ENCODE data around the gene DTX3. TPM values are rescaled to one million over a fixed set of nuclear protein-coding genes. Genes with fewer than 3 reads are reported as not detected.
"Not testable (repeated sequence)": the region's sequence is repeated elsewhere in the genome, so short reads cannot be mapped to it uniquely, and the experiment has no call there.

Gene DTX3, protein sequence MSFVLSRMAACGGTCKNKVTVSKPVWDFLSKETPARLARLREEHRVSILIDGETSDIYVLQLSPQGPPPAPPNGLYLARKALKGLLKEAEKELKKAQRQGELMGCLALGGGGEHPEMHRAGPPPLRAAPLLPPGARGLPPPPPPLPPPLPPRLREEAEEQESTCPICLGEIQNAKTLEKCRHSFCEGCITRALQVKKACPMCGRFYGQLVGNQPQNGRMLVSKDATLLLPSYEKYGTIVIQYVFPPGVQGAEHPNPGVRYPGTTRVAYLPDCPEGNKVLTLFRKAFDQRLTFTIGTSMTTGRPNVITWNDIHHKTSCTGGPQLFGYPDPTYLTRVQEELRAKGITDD
- polyA plus RNA-seq (ENCODE audit: insufficient read length in 3 of 3), result 10 to 100 TPM; 44.4 to 51.8 (median 47.0) TPM

DNA sequence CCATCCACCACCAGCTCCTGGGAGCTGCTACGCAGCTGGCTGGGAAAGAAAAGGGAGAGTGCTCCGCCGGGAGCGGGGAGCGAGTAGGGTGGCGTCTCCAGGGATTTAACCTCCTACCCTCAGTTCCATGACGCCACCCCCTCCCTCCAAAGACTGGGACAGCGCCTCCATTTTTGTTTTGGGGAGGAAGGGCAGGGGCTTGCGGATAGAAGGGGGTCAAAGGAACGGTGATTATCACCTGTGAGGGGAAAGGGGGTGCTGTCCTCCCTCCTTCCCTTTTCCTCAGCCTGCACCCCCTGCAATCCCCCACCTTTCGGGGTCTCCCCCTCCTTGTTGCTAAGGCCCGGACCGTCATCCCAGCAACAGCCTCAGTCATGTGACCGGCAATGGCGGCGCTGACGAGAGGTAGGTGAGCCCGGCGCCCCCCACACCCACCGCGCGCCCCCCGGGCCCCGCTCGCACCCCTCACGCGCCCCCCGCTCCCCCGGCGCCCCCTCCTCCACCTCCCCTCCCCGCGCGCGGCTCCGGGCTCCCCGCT is at the start of gene DTX3:
DTX3 (plus strand) TSS at position 371 of the 538 bp plus-strand sequence. CDS start 1,694 bp downstream, outside the sequence.
- no peak for DNase-seq (ENCODE audit: low read depth in 3 of 3, low spot score in 2 of 3)

GRCh38 chr12:57554897-57555296 is 49.7 kb upstream of the DTX3 start:
- DNase-seq (ENCODE audit: low read depth in 3 of 3, low spot score in 2 of 3), result no peak

GRCh38 chr12:57558864-57559263 is 45.8 kb upstream of the DTX3 start:
- DNase-seq (ENCODE audit: low read depth in 3 of 3, low spot score in 2 of 3), result no peak

GRCh38 chr12:57560516-57560915 is 44.1 kb upstream of the DTX3 start:
- no peak for DNase-seq (ENCODE audit: low read depth in 3 of 3, low spot score in 2 of 3)

- DNase-seq (ENCODE audit: low read depth in 3 of 3, low spot score in 2 of 3), result not testable (repeated sequence)
Observed at GRCh38 chr12:57561117-57561516, 43.5 kb upstream of the DTX3 start.

- DNase-seq (ENCODE audit: low read depth in 3 of 3, low spot score in 2 of 3), result no peak
Observed at GRCh38 chr12:57563358-57563757, 41.3 kb upstream of the DTX3 start.

DNA sequence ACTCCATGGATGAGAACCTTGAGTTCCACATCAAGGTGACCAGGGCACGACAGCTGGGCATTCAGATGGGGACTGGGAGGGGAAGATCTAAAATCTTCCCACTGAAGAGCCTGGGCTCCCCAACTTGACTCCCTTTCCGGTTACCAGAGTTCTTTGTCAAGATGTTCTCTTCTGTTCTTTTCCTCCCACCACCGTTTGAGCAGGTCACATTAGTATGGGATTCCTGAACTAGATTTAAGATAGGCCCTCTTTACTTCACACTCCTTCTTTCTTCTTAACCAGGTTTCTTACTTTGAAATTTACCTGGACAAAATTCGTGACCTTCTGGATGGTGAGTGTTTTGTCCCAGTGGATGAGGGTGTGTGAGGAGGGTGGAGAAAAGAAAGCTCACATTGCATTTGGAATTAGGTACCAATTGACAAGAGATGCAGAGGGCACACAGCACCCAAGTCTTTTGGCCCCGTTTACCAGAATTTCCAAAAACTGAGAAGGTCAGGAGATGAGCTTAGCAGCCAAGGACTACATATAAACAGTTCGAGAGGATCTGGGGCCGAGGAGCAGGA is 40.4 kb upstream of the DTX3 start:
- no peak for DNase-seq (ENCODE audit: low read depth in 3 of 3, low spot score in 2 of 3)

- no peak for DNase-seq (ENCODE audit: low read depth in 3 of 3, low spot score in 2 of 3)
Observed at GRCh38 chr12:57568838-57569237, 35.8 kb upstream of the DTX3 start.

GRCh38 chr12:57569858-57570257 is 34.8 kb upstream of the DTX3 start:
- DNase-seq (ENCODE audit: low read depth in 3 of 3, low spot score in 2 of 3), result no peak

GRCh38 chr12:57570438-57570837 is 34.2 kb upstream of the DTX3 start:
- not testable (repeated sequence) for DNase-seq (ENCODE audit: low read depth in 3 of 3, low spot score in 2 of 3)

- no peak for DNase-seq (ENCODE audit: low read depth in 3 of 3, low spot score in 2 of 3)
Observed at GRCh38 chr12:57571926-57572762, 32.5 kb upstream of the DTX3 start.

DNA sequence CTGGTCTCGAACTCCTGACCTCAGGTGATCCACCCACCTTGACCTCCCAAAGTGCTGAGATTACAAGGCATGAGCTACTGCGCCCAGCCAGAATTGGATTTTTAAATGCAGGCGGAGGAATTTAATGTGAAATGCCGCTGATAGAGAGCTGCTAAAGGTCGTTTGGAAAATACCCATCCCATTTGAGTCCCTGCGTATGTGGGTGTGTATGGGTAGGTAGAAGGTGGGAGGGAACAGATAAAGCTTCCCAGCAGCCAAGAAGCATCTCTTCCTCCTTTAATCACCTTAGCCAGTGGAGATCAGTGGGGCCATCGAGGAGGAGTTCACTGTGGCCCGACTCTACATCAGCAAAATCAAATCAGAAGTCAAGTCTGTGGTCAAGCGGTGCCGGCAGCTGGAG is 29.8 kb upstream of the DTX3 start:
- no peak for DNase-seq (ENCODE audit: low read depth in 3 of 3, low spot score in 2 of 3)

- DNase-seq (ENCODE audit: low read depth in 3 of 3, low spot score in 2 of 3), result no peak
Observed at GRCh38 chr12:57575771-57576612, 28.6 kb upstream of the DTX3 start.

- DNase-seq (ENCODE audit: low read depth in 3 of 3, low spot score in 2 of 3), result no peak
Observed at GRCh38 chr12:57576613-57577160, 27.9 kb upstream of the DTX3 start.

GRCh38 chr12:57577981-57578758 is 26.5 kb upstream of the DTX3 start:
- DNase-seq (ENCODE audit: low read depth in 3 of 3, low spot score in 2 of 3), result no peak

DNA sequence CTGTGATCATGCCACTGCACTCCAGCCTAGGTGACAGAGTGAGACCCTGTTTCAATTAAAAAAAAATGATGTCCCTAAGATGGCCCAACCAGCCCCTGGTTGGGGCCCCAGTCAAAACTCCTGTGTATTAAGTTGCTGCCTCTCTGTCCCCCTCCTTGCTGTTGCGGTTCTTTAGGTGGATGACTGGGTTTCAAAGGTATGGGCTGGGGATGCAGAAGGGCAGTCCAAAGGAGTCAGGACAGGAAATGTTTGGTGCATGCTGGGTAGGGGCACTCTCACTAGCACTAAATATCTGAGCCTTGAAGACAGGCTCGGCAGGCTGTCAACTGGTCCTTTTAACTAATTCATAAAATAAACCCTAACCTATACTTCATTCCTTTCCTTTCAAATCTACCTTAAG is 25.6 kb upstream of the DTX3 start:
- no peak for DNase-seq (ENCODE audit: low read depth in 3 of 3, low spot score in 2 of 3)

- no peak for DNase-seq (ENCODE audit: low read depth in 3 of 3, low spot score in 2 of 3)
Observed at GRCh38 chr12:57579677-57580465, 24.8 kb upstream of the DTX3 start.

- no peak for DNase-seq (ENCODE audit: low read depth in 3 of 3, low spot score in 2 of 3)
Observed at GRCh38 chr12:57580466-57580795, 24.2 kb upstream of the DTX3 start.

DNA sequence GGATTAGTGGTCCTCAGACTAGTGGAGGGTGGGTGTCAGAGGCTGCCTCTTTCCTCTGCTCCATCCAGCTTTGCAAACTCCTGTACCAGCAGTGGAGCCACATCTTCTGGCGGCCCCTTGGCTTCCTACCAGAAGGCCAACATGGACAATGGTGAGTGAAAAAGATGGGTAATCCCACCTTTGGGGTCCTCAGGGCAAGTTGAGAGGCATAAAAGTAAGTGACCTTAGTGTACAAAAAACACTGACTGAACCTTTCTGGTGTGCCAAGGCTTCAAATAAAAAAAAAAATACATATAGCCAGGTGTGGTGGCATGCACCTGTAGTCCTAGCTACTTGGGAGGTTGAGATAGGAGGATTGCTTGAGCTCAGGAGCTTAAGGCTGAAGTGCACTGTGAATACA is 22.8 kb upstream of the DTX3 start:
- DNase-seq (ENCODE audit: low read depth in 3 of 3, low spot score in 2 of 3), result no peak

Data from right renal cortex interstitium (tissue), 3 donors.